HUES6 (cell line): ENCODE results near the gene ARHGAP24.

Experiments used
- H3K27ac ChIP-seq: 2 replicates; pipeline ENCODE4 v1.7.0; 2013; ENCODE audit warnings: low read depth, mild to moderate bottlenecking, low read length, inconsistent platforms
- H3K27me3 ChIP-seq: 2 replicates; pipeline ENCODE4 v1.6.1; 2013; ENCODE audit warnings: low read length; ENCODE audit not compliant: control insufficient read depth, insufficient read depth
- H3K36me3 ChIP-seq: 2 replicates; pipeline ENCODE4 v1.6.1; 2013; ENCODE audit warnings: low read length; ENCODE audit not compliant: control insufficient read depth, insufficient read depth
- H3K4me1 ChIP-seq: 2 replicates; pipeline ENCODE4 v1.6.1; 2013; ENCODE audit warnings: low read length; ENCODE audit not compliant: control insufficient read depth, insufficient read depth
- H3K4me3 ChIP-seq: 2 replicates; pipeline ENCODE4 v1.5.1; 2013; ENCODE audit warnings: low read depth, low read length
- H3K9ac ChIP-seq: one replicate; pipeline ENCODE4 v1.6.1; 2013; ENCODE audit warnings: mild to moderate bottlenecking, low read length
- H3K9me3 ChIP-seq: 2 replicates; pipeline ENCODE4 v1.6.1; 2013; ENCODE audit warnings: low read depth, low read length; ENCODE audit not compliant: control insufficient read depth, insufficient read depth

The ARHGAP24 gene

GRCh38 chr4:85995361-85995760 is 520.4 kb downstream of the ARHGAP24 start:
- no peaks in the 10 kb centered on the region for H3K36me3 ChIP-seq
- H3K9me3 ChIP-seq, result no peaks in the 10 kb centered on the region
- no peak overlapping the region for H3K9ac ChIP-seq
- no peaks in the 10 kb centered on the region for H3K27me3 ChIP-seq
- H3K4me3 ChIP-seq, result no peak overlapping the region
- H3K4me1 ChIP-seq, result no peaks in the 10 kb centered on the region
- no peak overlapping the region for H3K27ac ChIP-seq

- Histone ChIP-seq H3K4me3 (no peak overlapping the region), H3K27me3 (no peaks in the 10 kb centered on the region), H3K4me1 (no peaks in the 10 kb centered on the region), H3K27ac (no peak overlapping the region), H3K9ac (no peak overlapping the region), H3K9me3 (no peaks in the 10 kb centered on the region), H3K36me3 (no peaks in the 10 kb centered on the region)
These were observed 526.6 kb downstream of the ARHGAP24 start for GRCh38 chr4:86001591-86001990.

GRCh38 chr4:86004030-86004429 is 529.1 kb downstream of the ARHGAP24 start:
- Histone ChIP-seq H3K4me1 (no peaks in the 10 kb centered on the region), H3K9ac (no peak overlapping the region), H3K27ac (no peak overlapping the region), H3K9me3 (no peaks in the 10 kb centered on the region), H3K27me3 (no peaks in the 10 kb centered on the region), H3K4me3 (no peak overlapping the region), H3K36me3 (no peaks in the 10 kb centered on the region)

GRCh38 chr4:86006057-86006456 is 531.1 kb downstream of the ARHGAP24 start:
- H3K4me1 ChIP-seq, result no peaks in the 10 kb centered on the region
- H3K36me3 ChIP-seq, result no peaks in the 10 kb centered on the region
- no peak overlapping the region for H3K27ac ChIP-seq
- H3K9me3 ChIP-seq, result no peaks in the 10 kb centered on the region
- no peak overlapping the region for H3K9ac ChIP-seq
- H3K4me3 ChIP-seq, result no peak overlapping the region
- no peaks in the 10 kb centered on the region for H3K27me3 ChIP-seq

GRCh38 chr4:86007042-86007441 is 532.1 kb downstream of the ARHGAP24 start:
- no peaks in the 10 kb centered on the region for H3K36me3 ChIP-seq
- H3K9ac ChIP-seq, result no peak overlapping the region
- no peak overlapping the region for H3K4me3 ChIP-seq
- no peak overlapping the region for H3K27ac ChIP-seq
- no peaks in the 10 kb centered on the region for H3K4me1 ChIP-seq
- H3K27me3 ChIP-seq, result no peaks in the 10 kb centered on the region
- no peaks in the 10 kb centered on the region for H3K9me3 ChIP-seq

- no peaks in the 10 kb centered on the region for H3K9me3 ChIP-seq
- H3K4me3 ChIP-seq, result no peak overlapping the region
- no peaks in the 10 kb centered on the region for H3K27me3 ChIP-seq
- H3K9ac ChIP-seq, result no peak overlapping the region
- no peaks in the 10 kb centered on the region for H3K36me3 ChIP-seq
- no peak overlapping the region for H3K27ac ChIP-seq
- peaks cover 16% of the 10 kb centered on the region for H3K4me1 ChIP-seq
These were observed 536.2 kb downstream of the ARHGAP24 start for GRCh38 chr4:86011117-86011516.

- Histone ChIP-seq H3K27me3 (no peaks in the 10 kb centered on the region), H3K9ac (no peak overlapping the region), H3K9me3 (no peaks in the 10 kb centered on the region), H3K4me1 (peaks cover 16% of the 10 kb centered on the region), H3K36me3 (no peaks in the 10 kb centered on the region), H3K4me3 (no peak overlapping the region), H3K27ac (no peak overlapping the region)
These were observed 538.7 kb downstream of the ARHGAP24 start for GRCh38 chr4:86013621-86014020.

GRCh38 chr4:86014599-86014998 is 539.6 kb downstream of the ARHGAP24 start:
- H3K27ac ChIP-seq, result peak overlapping the region; percentile 41; the same call in 1 of the 2 replicates
- no peak overlapping the region for H3K4me3 ChIP-seq
- H3K4me1 ChIP-seq, result peaks cover 16% of the 10 kb centered on the region
- H3K27me3 ChIP-seq, result no peaks in the 10 kb centered on the region
- no peaks in the 10 kb centered on the region for H3K36me3 ChIP-seq
- no peak overlapping the region for H3K9ac ChIP-seq
- H3K9me3 ChIP-seq, result no peaks in the 10 kb centered on the region

GRCh38 chr4:86015412-86016350 is 540.7 kb downstream of the ARHGAP24 start:
- no peaks in the 10 kb centered on the region for H3K9me3 ChIP-seq
- peaks cover 16% of the 10 kb centered on the region for H3K4me1 ChIP-seq
- H3K27ac ChIP-seq, result peak overlapping the region; percentile 41; the same call in 1 of the 2 replicates
- H3K4me3 ChIP-seq, result no peak overlapping the region
- H3K36me3 ChIP-seq, result no peaks in the 10 kb centered on the region
- H3K27me3 ChIP-seq, result no peaks in the 10 kb centered on the region
- H3K9ac ChIP-seq, result peak overlapping the region; percentile 23

GRCh38 chr4:86019362-86019761 is 544.4 kb downstream of the ARHGAP24 start:
- no peak overlapping the region for H3K27ac ChIP-seq
- no peaks in the 10 kb centered on the region for H3K27me3 ChIP-seq
- H3K9ac ChIP-seq, result no peak overlapping the region
- H3K4me1 ChIP-seq, result peaks cover 12% of the 10 kb centered on the region
- no peaks in the 10 kb centered on the region for H3K9me3 ChIP-seq
- H3K36me3 ChIP-seq, result no peaks in the 10 kb centered on the region
- no peak overlapping the region for H3K4me3 ChIP-seq

- no peak overlapping the region for H3K9ac ChIP-seq
- H3K4me1 ChIP-seq, result peaks cover 7% of the 10 kb centered on the region
- H3K36me3 ChIP-seq, result no peaks in the 10 kb centered on the region
- no peak overlapping the region for H3K27ac ChIP-seq
- no peaks in the 10 kb centered on the region for H3K9me3 ChIP-seq
- H3K27me3 ChIP-seq, result no peaks in the 10 kb centered on the region
- no peak overlapping the region for H3K4me3 ChIP-seq
These were observed 545.0 kb downstream of the ARHGAP24 start for GRCh38 chr4:86019906-86020305.
